ENCODE data around the gene DDIT3.

DDIT3 gene

DNA sequence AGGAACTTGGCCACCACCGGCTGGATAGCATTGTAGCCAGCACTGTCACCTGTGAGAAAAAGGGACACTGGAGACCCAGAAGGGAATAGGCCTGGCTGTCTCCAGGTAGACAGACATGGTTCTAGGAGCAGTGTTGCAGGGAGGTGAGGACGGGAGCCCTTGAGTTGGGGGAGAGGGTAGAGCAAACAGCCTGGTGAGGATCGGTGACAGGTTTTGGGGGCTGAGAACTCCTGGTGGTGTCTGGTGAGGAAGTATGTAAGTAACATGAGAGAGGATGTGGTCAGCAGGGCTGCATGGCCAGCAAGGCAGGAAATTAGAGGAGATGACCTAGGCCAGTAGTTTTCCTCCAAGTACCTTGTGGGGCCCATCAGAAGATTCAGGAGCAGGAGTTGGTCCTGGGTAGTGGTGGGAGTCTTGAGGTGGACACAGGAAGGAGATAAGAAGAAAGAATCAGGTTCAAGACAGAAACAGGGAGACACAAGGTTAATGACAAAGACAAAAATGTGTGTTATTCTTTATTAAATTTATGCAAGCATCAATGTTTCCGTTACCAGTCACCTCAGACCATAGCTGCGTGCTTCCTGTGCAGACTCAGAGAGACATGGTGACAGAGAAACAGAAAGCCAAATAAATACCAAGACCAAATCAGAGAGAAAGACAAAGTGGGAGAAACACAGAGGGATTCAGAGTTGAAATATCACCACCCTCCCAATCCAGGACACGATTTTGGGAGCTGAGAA is 40.8 kb downstream of the DDIT3 start, which contains the start of gene ARHGAP9:
Gene ARHGAP9, minus strand, starts transcription at position 491 of the 740 bp plus-strand sequence. Its CDS starts 460 bp downstream, at position 31.
- TF ChIP-seq, protein P1, sequence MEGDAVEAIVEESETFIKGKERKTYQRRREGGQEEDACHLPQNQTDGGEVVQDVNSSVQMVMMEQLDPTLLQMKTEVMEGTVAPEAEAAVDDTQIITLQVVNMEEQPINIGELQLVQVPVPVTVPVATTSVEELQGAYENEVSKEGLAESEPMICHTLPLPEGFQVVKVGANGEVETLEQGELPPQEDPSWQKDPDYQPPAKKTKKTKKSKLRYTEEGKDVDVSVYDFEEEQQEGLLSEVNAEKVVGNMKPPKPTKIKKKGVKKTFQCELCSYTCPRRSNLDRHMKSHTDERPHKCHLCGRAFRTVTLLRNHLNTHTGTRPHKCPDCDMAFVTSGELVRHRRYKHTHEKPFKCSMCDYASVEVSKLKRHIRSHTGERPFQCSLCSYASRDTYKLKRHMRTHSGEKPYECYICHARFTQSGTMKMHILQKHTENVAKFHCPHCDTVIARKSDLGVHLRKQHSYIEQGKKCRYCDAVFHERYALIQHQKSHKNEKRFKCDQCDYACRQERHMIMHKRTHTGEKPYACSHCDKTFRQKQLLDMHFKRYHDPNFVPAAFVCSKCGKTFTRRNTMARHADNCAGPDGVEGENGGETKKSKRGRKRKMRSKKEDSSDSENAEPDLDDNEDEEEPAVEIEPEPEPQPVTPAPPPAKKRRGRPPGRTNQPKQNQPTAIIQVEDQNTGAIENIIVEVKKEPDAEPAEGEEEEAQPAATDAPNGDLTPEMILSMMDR (IDR thresholded peaks at IDR 0.05; ENCODE audit: low read length): no peak
- TF ChIP-seq EZH2 (IDR thresholded peaks at IDR 0.05; ENCODE audit: borderline replicate concordance, low read length): no peak
- Histone ChIP-seq H3K9ac (ENCODE audit: low read length) (peak within 1 kb of the TSS; percentile 65), H3K9me3 (ENCODE audit: low read length) (no peaks in the 10 kb centered on the region), H3K79me2 (ENCODE audit: insufficient read depth, low read length) (no peaks in the 10 kb centered on the region), H3F3A (ENCODE audit: insufficient read depth, low read length) (no peaks in the 10 kb centered on the region), H3K4me3 (ENCODE audit: low read depth, low read length, poor library complexity, severe bottlenecking) (peak within 1 kb of the TSS; percentile 57), H4K20me1 (ENCODE audit: insufficient read depth, low read length) (no peaks in the 10 kb centered on the region), H3K4me1 (ENCODE audit: insufficient read depth, low read length, severe bottlenecking) (peaks cover 51% of the 10 kb centered on the region), H3K9me2 (ENCODE audit: low read depth, low read length) (no peaks in the 10 kb centered on the region), H3K27me3 (ENCODE audit: insufficient read depth, low read length) (no peaks in the 10 kb centered on the region), H3K4me2 (ENCODE audit: low read length) (peak within 1 kb of the TSS; percentile 74), H3K36me3 (ENCODE audit: insufficient read depth, low read length) (no peaks in the 10 kb centered on the region), H2AFZ (ENCODE audit: low read length) (no peak within 1 kb of the TSS), H3K27ac (ENCODE audit: low read depth, low read length, poor library complexity, severe bottlenecking) (peak within 1 kb of the TSS; percentile 88)

DNA sequence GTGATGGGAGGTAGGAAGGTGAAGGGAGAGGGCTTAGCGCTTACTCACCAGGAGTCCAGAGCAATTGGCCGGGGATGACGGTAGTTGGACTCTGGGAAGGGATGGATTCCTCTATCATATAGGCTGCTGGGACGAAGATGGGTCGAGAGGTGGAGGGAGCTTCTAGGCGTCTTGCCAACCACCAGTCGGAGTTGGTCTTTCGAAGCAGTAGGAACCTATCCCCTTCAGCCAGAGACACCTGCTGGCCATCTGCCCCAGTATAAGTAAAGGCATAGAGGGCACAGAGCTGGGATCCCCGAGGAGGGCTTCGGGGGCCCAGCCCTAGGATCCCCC is 41.3 kb downstream of the DDIT3 start:
- Histone ChIP-seq H3F3A (ENCODE audit: insufficient read depth, low read length) (no peaks in the 10 kb centered on the region), H3K27me3 (ENCODE audit: insufficient read depth, low read length) (no peaks in the 10 kb centered on the region), H3K4me2 (ENCODE audit: low read length) (peak overlapping the region; percentile 74), H3K27ac (ENCODE audit: low read depth, low read length, poor library complexity, severe bottlenecking) (peak overlapping the region; percentile 88), H3K9me3 (ENCODE audit: low read length) (no peaks in the 10 kb centered on the region), H3K4me1 (ENCODE audit: insufficient read depth, low read length, severe bottlenecking) (peaks cover 51% of the 10 kb centered on the region), H3K9me2 (ENCODE audit: low read depth, low read length) (no peaks in the 10 kb centered on the region), H2AFZ (ENCODE audit: low read length) (no peak overlapping the region), H4K20me1 (ENCODE audit: insufficient read depth, low read length) (no peaks in the 10 kb centered on the region), H3K4me3 (ENCODE audit: low read depth, low read length, poor library complexity, severe bottlenecking) (peak overlapping the region; percentile 57), H3K36me3 (ENCODE audit: insufficient read depth, low read length) (no peaks in the 10 kb centered on the region), H3K9ac (ENCODE audit: low read length) (peak overlapping the region; percentile 65), H3K79me2 (ENCODE audit: insufficient read depth, low read length) (no peaks in the 10 kb centered on the region)
- TF ChIP-seq EZH2 (IDR thresholded peaks at IDR 0.05; ENCODE audit: borderline replicate concordance, low read length): no peak
- TF ChIP-seq, protein P1 (IDR thresholded peaks at IDR 0.05; ENCODE audit: low read length): peak; percentile 38; the same call in 1 of the 2 replicates

DNA sequence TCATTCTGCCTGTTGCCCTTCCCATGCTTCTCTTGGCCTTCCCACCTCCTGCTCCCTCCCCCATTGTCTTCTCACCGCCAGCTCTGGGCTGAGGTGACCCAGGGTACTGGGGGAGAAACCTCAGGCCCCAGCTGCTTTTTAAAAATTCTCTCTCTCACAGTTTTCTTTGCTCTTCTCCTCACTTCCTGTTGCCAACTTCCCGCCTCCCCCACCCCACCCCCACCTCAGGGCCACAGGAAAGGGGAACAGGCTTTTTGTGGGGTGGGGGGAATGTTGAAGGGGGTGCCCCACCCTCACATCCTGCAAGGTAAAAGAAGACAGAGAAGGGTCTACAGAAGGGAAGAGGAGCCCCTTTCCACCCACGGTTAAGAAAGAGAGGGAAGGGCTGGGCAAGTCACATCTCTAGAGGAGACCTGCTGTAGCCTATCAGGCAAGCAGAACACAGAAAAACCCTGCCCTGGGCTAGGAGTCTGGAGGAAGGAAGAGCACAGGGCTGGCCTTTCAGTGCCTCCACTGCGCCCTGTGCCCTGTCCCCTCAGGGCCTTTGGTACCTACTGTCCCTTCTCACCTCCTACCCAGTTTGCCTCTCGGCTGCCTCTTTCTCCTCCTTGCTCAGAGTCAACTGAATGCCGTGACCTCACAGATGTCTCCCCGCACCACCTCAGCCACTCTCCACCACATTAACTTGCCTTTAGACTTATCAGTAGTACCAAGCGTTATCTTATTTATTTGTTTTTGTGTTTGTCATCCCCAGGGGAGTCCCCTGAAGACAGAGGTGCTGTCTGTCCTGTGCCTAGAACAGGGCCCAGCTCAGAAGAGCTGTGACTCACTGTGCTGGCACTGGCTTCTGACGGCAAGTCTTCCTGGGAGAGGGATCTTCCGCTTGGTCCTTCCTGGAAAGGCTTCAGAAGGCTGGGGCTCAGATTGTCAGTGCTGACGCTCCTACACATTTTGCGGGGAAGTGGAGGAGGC is 42.3 kb downstream of the DDIT3 start:
- no peaks in the 10 kb centered on the region; the same call in 1 of the 2 replicates for H3K36me3 ChIP-seq (ENCODE audit: insufficient read depth, low read length)
- H3K4me1 ChIP-seq (ENCODE audit: insufficient read depth, low read length, severe bottlenecking): peaks cover 51% of the 10 kb centered on the region
- peak overlapping the region; percentile 65 for H3K9ac ChIP-seq (ENCODE audit: low read length)
- H3K27ac ChIP-seq (ENCODE audit: low read depth, low read length, poor library complexity, severe bottlenecking): peak overlapping the region; percentile 88
- peak overlapping the region; percentile 74 for H3K4me2 ChIP-seq (ENCODE audit: low read length)
- no peaks in the 10 kb centered on the region for H3F3A ChIP-seq (ENCODE audit: insufficient read depth, low read length)
- TF ChIP-seq, protein P1 (IDR thresholded peaks at IDR 0.05; ENCODE audit: low read length): no peak
- TF ChIP-seq EZH2 (IDR thresholded peaks at IDR 0.05; ENCODE audit: borderline replicate concordance, low read length): no peak
- H4K20me1 ChIP-seq (ENCODE audit: insufficient read depth, low read length): no peaks in the 10 kb centered on the region
- H3K9me2 ChIP-seq (ENCODE audit: low read depth, low read length): no peaks in the 10 kb centered on the region
- H2AFZ ChIP-seq (ENCODE audit: low read length): no peak overlapping the region
- no peaks in the 10 kb centered on the region for H3K79me2 ChIP-seq (ENCODE audit: insufficient read depth, low read length)
- no peaks in the 10 kb centered on the region for H3K27me3 ChIP-seq (ENCODE audit: insufficient read depth, low read length)
- no peaks in the 10 kb centered on the region for H3K9me3 ChIP-seq (ENCODE audit: low read length)
- peak overlapping the region; percentile 57 for H3K4me3 ChIP-seq (ENCODE audit: low read depth, low read length, poor library complexity, severe bottlenecking)
